IMR-90 (cell line): ENCODE results near the gene KDM4F. TPM values are rescaled to one million over a fixed set of nuclear protein-coding genes. Genes with fewer than 3 reads are reported as not detected.

Experiments used
- ATAC-seq: fragments of 200-7000 bp; cut with Tn5 transposase; 2 replicates; pipeline ENCODE4 v1.9.1; 2020; ENCODE audit warnings: low read depth, mild to moderate bottlenecking, moderate library complexity
- BruUV-seq: library from RNA; stranded (reverse); fragments of 400-500 nt; replicated peaks from 2 replicates; lab custom pipeline; 2021; lab: Mats Ljungman, UMichigan
- CTCF ChIA-PET: fragments of 300-600 bp; formaldehyde crosslinking; extraction: SDS; loops from one replicate; lab custom pipeline; 2021; ENCODE audit warnings: antibody characterized with exemption; lab: Yijun Ruan, JAX
- POLR2A ChIA-PET: fragments of 300-600 bp; sonication (Branson Sonifier 250); formaldehyde crosslinking; loops from one replicate; lab custom pipeline; 2022; ENCODE audit warnings: antibody characterized with exemption; ENCODE audit not compliant: unreplicated experiment; lab: Charles Lee
- DNase-seq: peaks from one replicate; pipeline ENCODE4 v3.0.0; 2013
- H2AFZ ChIP-seq: replicated peaks from 2 replicates; pipeline ENCODE3; 2013; ENCODE audit warnings: low read length, mild to moderate bottlenecking; ENCODE audit not compliant: poor library complexity
- H2AK5ac ChIP-seq: 2 replicates; pipeline ENCODE4 v1.6.1; 2013; ENCODE audit warnings: low read depth, low read length, inconsistent platforms
- H2AK9ac ChIP-seq: replicated peaks from 2 replicates; pipeline ENCODE3; 2013; ENCODE audit warnings: mild to moderate bottlenecking, low read depth, low read length, moderate library complexity; ENCODE audit not compliant: poor library complexity
- H2BK120ac ChIP-seq: 2 replicates; pipeline ENCODE4 v1.6.1; 2013; ENCODE audit warnings: low read depth, low read length, inconsistent platforms
- H2BK15ac ChIP-seq: 3 replicates; pipeline ENCODE4 v1.6.1; 2013; ENCODE audit warnings: low read depth, low read length, inconsistent platforms
- H2BK20ac ChIP-seq: 2 replicates; pipeline ENCODE4 v1.6.1; 2013; ENCODE audit warnings: low read depth, mild to moderate bottlenecking, inconsistent platforms, low read length, moderate library complexity
- H2BK5ac ChIP-seq: 2 replicates; pipeline ENCODE4 v1.6.1; 2013; ENCODE audit warnings: mild to moderate bottlenecking, low read depth, low read length, inconsistent platforms; ENCODE audit not compliant: poor library complexity, severe bottlenecking
- H3K14ac ChIP-seq: replicated peaks from 2 replicates; pipeline ENCODE4 v1.6.1; 2013; ENCODE audit warnings: low read depth, low read length, inconsistent platforms
- H3K18ac ChIP-seq: 2 replicates; pipeline ENCODE4 v1.6.1; 2013; ENCODE audit warnings: low read depth, low read length, control low read depth
- H3K23ac ChIP-seq: 2 replicates; pipeline ENCODE4 v1.6.1; 2013; ENCODE audit warnings: low read depth, low read length, inconsistent platforms
- H3K27ac ChIP-seq: 2 replicates; pipeline ENCODE4 v1.5.1; 2013; ENCODE audit warnings: mild to moderate bottlenecking, control low read depth, low read length; ENCODE audit not compliant: insufficient read depth
- H3K27me3 ChIP-seq: 2 replicates; pipeline ENCODE4 v1.6.1; 2013; ENCODE audit warnings: low read length; ENCODE audit not compliant: control insufficient read depth, insufficient read depth
- H3K36me3 ChIP-seq: 2 replicates; pipeline ENCODE4 v1.6.1; 2013; ENCODE audit warnings: low read length, mixed read lengths; ENCODE audit not compliant: control insufficient read depth, insufficient read depth
- H3K4ac ChIP-seq: 2 replicates; pipeline ENCODE4 v1.6.1; 2013; ENCODE audit warnings: low read depth, low read length, inconsistent platforms
- H3K4me1 ChIP-seq: 2 replicates; pipeline ENCODE4 v1.6.1; 2013; ENCODE audit warnings: low read length, mixed read lengths; ENCODE audit not compliant: control insufficient read depth, insufficient read depth
- H3K4me2 ChIP-seq: 2 replicates; pipeline ENCODE4 v1.6.1; 2013; ENCODE audit warnings: low read depth, mild to moderate bottlenecking, control low read depth, low read length, moderate library complexity
- H3K4me3 ChIP-seq: 2 replicates; pipeline ENCODE4 v1.5.1; 2013; ENCODE audit warnings: low read depth, mild to moderate bottlenecking, control low read depth, low read length, moderate library complexity; ENCODE audit not compliant: insufficient read depth
- H3K56ac ChIP-seq: 2 replicates; pipeline ENCODE4 v1.6.1; 2013; ENCODE audit warnings: low read length, inconsistent platforms; ENCODE audit not compliant: insufficient read depth; ENCODE audit errors: extremely low read depth
- H3K79me1 ChIP-seq, 2 experiments: 2 replicates each; pipeline ENCODE4 v1.6.1; 2013; ENCODE audit warnings: low read length in 2 of 2, inconsistent platforms in 1 of 2, low read depth in 1 of 2
- H3K9ac ChIP-seq: 2 replicates; pipeline ENCODE4 v1.6.1; 2013; ENCODE audit warnings: low read depth, low read length, control low read depth
- H3K9me1 ChIP-seq: 2 replicates; pipeline ENCODE4 v1.6.1; 2013; ENCODE audit warnings: low read length, inconsistent platforms; ENCODE audit not compliant: insufficient read depth
- H3K9me3 ChIP-seq: 2 replicates; pipeline ENCODE4 v1.6.1; 2013; ENCODE audit warnings: low read length; ENCODE audit not compliant: control insufficient read depth, insufficient read depth
- H4K20me1 ChIP-seq: 2 replicates; pipeline ENCODE4 v1.6.1; 2013; ENCODE audit warnings: low read length, inconsistent platforms; ENCODE audit not compliant: insufficient read depth
- H4K5ac ChIP-seq: 2 replicates; pipeline ENCODE4 v1.6.1; 2013; ENCODE audit warnings: mild to moderate bottlenecking, low read depth, low read length, control low read depth
- H4K8ac ChIP-seq, 2 experiments: 2 replicates each; pipeline ENCODE4 v1.6.1; 2013; ENCODE audit warnings: low read depth in 2 of 2, low read length in 2 of 2, control low read depth in 1 of 2, inconsistent platforms in 1 of 2
- H4K91ac ChIP-seq: 2 replicates; pipeline ENCODE4 v1.6.1; 2013; ENCODE audit warnings: low read depth, low read length, inconsistent platforms; ENCODE audit not compliant: insufficient read depth
- BHLHE40 ChIP-seq: fragments of 150-350 bp; IDR thresholded peaks from 2 replicates; pipeline ENCODE4 v1.6.1; 2016; ENCODE audit warnings: mild to moderate bottlenecking, low read depth, low read length
- CEBPB ChIP-seq: IDR thresholded peaks from 2 replicates; pipeline ENCODE4 v1.6.1; 2012; ENCODE audit warnings: low read depth, low read length, improper control_type of control experiment
- CHD1 ChIP-seq: IDR thresholded peaks from 2 replicates; pipeline ENCODE4 v1.6.1; 2012; ENCODE audit warnings: low read depth, low read length, improper control_type of control experiment
- CTCF ChIP-seq: conservative IDR thresholded peaks from 2 replicates; pipeline ENCODE4 v1.5.1; 2012; ENCODE audit warnings: mild to moderate bottlenecking, low read depth, low read length, improper control_type of control experiment
- FOS ChIP-seq: fragments of 150-350 bp; IDR thresholded peaks from 2 replicates; pipeline ENCODE4 v1.6.1; 2016; ENCODE audit warnings: low read depth, low read length
- MAFK ChIP-seq: IDR thresholded peaks from 2 replicates; pipeline ENCODE4 v1.6.1; 2012; ENCODE audit warnings: low read depth, low read length, improper control_type of control experiment
- MAZ ChIP-seq: IDR thresholded peaks from 2 replicates; pipeline ENCODE4 v1.6.1; 2012; ENCODE audit warnings: low read depth, mild to moderate bottlenecking, low read length, improper control_type of control experiment, moderate library complexity, borderline replicate concordance
- MXI1 ChIP-seq: IDR thresholded peaks from 2 replicates; pipeline ENCODE4 v1.6.1; 2012; ENCODE audit warnings: low read depth, mild to moderate bottlenecking, low read length, moderate library complexity, borderline replicate concordance
- NFE2L2 ChIP-seq: fragments of 150-350 bp; IDR thresholded peaks from 2 replicates; pipeline ENCODE4 v1.6.1; 2016; ENCODE audit warnings: low read depth, mild to moderate bottlenecking, low read length
- POLR2A ChIP-seq: IDR thresholded peaks from 2 replicates; pipeline ENCODE4 v1.6.1; 2012; ENCODE audit warnings: mild to moderate bottlenecking, low read depth, low read length
- RAD21 ChIP-seq: IDR thresholded peaks from 2 replicates; pipeline ENCODE4 v1.6.1; 2012; ENCODE audit warnings: low read length, improper control_type of control experiment
- RCOR1 ChIP-seq: IDR thresholded peaks from 2 replicates; pipeline ENCODE4 v1.6.1; 2012; ENCODE audit warnings: mild to moderate bottlenecking, low read length, improper control_type of control experiment; ENCODE audit not compliant: insufficient replicate concordance
- RFX5 ChIP-seq: IDR thresholded peaks from 2 replicates; pipeline ENCODE4 v1.8.0; 2012; ENCODE audit warnings: low read depth, mild to moderate bottlenecking, low read length, moderate library complexity
- USF2 ChIP-seq: fragments of 150-350 bp; IDR thresholded peaks from 2 replicates; pipeline ENCODE4 v1.6.1; 2017; ENCODE audit warnings: mild to moderate bottlenecking, antibody characterized with exemption, low read length, low read depth
- WGBS, 2 experiments: methylation state at CpG; one replicate each; pipeline versions ENCODE4 v1.1.5 to v1.1.7; 2013; ENCODE audit warnings: missing lambda C conversion rate in 2 of 2; ENCODE audit not compliant: insufficient read length in 1 of 2; ENCODE audit errors: extremely low coverage in 2 of 2; 5-methylcytosine and 5-hydroxymethylcytosine counted together
- dilution Hi-C: fragments of 300-500 bp; cut with HindIII; formaldehyde crosslinking; loops from one replicate; pipeline ENCODE4 v1.14.3; 2018; ENCODE audit warnings: low sequenced_read_pairs; ENCODE audit not compliant: unreplicated experiment
- in situ Hi-C: fragments of 300-500 bp; cut with MboI; formaldehyde crosslinking; loops from 3 replicates; pipeline ENCODE4 v1.14.3; 2019; ENCODE audit warnings: low sequenced_read_pairs, inconsistent platforms, mixed read lengths
- intact Hi-C: fragments of 100-400 bp; cut with micrococcal nuclease; formaldehyde crosslinking; loops from 2 replicates; pipeline ENCODE4 v1.10.0; 2022
- polyA plus RNA-seq, 3 experiments: library from polyadenylated mRNA; depleted of rRNA; stranded (reverse); fragments of >200 nt; gene quantifications; 2 replicates each; pipeline ENCODE4 v1.2.3, GENCODE V29; 2012; ENCODE audit warnings: low replicate concordance in 1 of 3
- total RNA-seq: library from RNA; depleted of rRNA; stranded (reverse); fragments of >200 nt; gene quantifications from 2 replicates; pipeline ENCODE4 v1.2.3, GENCODE V29; 2012
- TF ChIP-seq, protein P1 (sequence below): fragments of 150-350 bp; IDR thresholded peaks from 2 replicates; pipeline ENCODE4 v1.6.1; 2016; ENCODE audit warnings: low read depth, mild to moderate bottlenecking, low read length, moderate library complexity, borderline replicate concordance

The KDM4F gene
- total and polyA plus RNA-seq, 2 of the 4 experiments (the other 2 are of a cell fraction) = not detected

DNA sequence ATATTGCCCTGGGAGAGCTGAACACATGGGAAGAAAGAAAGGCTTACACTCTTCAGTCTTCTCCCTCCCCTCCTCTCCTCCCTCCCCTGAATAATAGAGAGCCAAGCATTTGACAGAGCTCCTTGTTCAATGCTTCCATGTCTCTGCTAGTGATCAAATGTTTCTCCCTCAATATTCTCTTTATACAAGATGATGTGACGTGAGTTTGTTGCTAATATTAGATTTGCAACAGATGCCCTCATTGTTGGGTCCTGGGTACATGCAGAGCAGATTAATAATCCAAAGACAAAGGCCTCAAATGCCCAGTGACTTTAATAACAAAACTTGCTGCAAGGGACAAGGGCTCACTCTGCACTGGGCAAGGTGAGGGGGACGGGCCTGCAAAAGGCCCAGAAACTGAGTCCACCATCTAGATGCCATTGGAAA, 33.4 kb downstream of the KDM4F start:
- Histone ChIP-seq H3K36me3 (no peaks in the 10 kb centered on the region), H2BK20ac (no peak overlapping the region), H3K4ac (no peak overlapping the region), H4K8ac (no peak overlapping the region), H3K56ac (no peak overlapping the region), H2AK9ac (no peak overlapping the region), H3K27me3 (no peaks in the 10 kb centered on the region; the same call in 1 of the 2 replicates), H3K4me2 (no peak overlapping the region), H4K5ac (no peak overlapping the region), H3K9ac (no peak overlapping the region), H2BK5ac (no peak overlapping the region), H3K27ac (no peak overlapping the region), H3K14ac (no peak overlapping the region), H4K91ac (no peak overlapping the region), H4K20me1 (no peaks in the 10 kb centered on the region), H2AK5ac (no peak overlapping the region), H3K23ac (no peak overlapping the region), H3K9me1 (no peaks in the 10 kb centered on the region), H3K18ac (no peak overlapping the region), H3K4me3 (no peak overlapping the region), H3K79me1 (no peaks in the 10 kb centered on the region), H2BK15ac (no peak overlapping the region), H3K4me1 (peaks cover 3% of the 10 kb centered on the region; the same call in 1 of the 2 replicates), H2AFZ (no peak overlapping the region), H3K9me3 (no peaks in the 10 kb centered on the region), H2BK120ac (no peak overlapping the region)
- in situ Hi-C loops (no loop called here), dilution Hi-C loops (no loop called here), intact Hi-C loops (no loop called here)
- ATAC-seq (no peak), DNase-seq (no peak)
- POLR2A ChIA-PET = no interaction called here
- TF ChIP-seq CTCF (no peak), CEBPB (no peak), RCOR1 (no peak), FOS (no peak), NFE2L2 (no peak), RFX5 (no peak), USF2 (no peak), POLR2A (no peak), BHLHE40 (no peak), RAD21 (no peak), MAZ (no peak), MXI1 (no peak), MAFK (no peak), CHD1 (no peak)
- TF ChIP-seq, protein P1, sequence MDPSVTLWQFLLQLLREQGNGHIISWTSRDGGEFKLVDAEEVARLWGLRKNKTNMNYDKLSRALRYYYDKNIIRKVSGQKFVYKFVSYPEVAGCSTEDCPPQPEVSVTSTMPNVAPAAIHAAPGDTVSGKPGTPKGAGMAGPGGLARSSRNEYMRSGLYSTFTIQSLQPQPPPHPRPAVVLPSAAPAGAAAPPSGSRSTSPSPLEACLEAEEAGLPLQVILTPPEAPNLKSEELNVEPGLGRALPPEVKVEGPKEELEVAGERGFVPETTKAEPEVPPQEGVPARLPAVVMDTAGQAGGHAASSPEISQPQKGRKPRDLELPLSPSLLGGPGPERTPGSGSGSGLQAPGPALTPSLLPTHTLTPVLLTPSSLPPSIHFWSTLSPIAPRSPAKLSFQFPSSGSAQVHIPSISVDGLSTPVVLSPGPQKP = no peak
- 40% methylated on average over 1 of the region's 2 CpGs; no CpG with 5 or more reads in 1 of the 2 experiments for WGBS, 2 experiments
- BruUV-seq = no TSS peak
- CTCF ChIA-PET = interaction anchor here (1.1 kb wide), 1 partner anchor 72 kb away, joined by 3 read pairs; no protein-coding TSS in a partner anchor
